Fibroblast of skin of left biceps (primary cell): Measurements from ENCODE around the gene SREBF2.
A peak's percentile ranks its signal among the peaks of the same experiment; 100 is the strongest.

ENCODE experiments used
- DNase-seq, 2 experiments: peaks; one replicate each; pipeline ENCODE4 v3.0.0-alpha.2; 2013; ENCODE audit warnings: low read depth in 2 of 2

Gene SREBF2

DNA sequence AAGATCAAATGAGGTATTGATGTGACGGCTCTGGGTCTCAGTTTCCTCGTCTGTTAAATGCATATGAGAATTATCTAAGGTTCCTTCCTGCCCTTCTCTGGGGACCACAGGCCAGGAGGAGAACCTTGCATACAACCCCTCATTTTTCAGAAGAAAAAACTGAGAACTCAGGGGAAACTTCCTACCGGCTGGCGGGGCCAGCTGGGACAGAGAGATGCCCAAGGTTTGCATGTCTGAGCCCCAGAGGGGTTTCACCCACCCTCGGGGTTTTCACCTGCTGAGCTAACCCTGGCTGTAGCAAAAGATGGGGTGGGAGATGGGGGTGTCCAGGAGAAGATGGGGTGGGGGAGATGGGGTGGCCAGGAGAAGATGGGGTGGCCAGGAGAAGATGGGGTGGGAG lies 89.4 kb downstream of the SREBF2 start:
- no peak for DNase-seq

DNA sequence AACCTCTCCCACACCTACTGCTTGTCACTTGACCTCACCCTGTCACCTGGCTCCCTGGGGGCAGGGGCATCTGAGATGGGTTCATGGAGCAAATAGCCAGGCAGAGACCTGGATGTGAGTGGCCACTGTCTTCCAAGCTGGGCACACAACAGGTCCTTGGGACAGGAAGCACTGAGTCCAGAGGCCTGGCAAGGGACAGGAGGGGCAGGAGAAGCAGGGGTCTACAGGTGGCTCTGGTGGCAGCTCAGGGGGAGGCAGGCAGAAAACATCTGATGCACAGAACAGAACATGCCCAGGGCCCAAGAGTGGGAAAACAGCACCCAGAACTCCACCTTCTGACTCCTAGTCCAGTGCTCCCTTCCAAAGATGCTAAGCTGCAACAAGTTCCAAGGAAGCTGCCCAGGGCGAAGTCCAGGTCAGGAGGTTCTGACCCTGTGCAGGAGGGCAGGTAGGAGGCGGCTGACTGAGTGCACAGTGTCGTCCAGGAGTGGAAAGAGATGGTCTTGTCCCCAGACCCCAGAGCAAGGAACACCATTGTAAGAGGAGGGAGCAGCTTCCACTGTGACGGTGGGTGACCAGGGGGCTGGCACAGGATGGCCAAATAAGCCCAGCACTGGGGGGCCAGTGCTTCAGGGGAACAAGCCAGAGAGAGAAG lies 90.2 kb downstream of the SREBF2 start:
- no peak for DNase-seq

DNA sequence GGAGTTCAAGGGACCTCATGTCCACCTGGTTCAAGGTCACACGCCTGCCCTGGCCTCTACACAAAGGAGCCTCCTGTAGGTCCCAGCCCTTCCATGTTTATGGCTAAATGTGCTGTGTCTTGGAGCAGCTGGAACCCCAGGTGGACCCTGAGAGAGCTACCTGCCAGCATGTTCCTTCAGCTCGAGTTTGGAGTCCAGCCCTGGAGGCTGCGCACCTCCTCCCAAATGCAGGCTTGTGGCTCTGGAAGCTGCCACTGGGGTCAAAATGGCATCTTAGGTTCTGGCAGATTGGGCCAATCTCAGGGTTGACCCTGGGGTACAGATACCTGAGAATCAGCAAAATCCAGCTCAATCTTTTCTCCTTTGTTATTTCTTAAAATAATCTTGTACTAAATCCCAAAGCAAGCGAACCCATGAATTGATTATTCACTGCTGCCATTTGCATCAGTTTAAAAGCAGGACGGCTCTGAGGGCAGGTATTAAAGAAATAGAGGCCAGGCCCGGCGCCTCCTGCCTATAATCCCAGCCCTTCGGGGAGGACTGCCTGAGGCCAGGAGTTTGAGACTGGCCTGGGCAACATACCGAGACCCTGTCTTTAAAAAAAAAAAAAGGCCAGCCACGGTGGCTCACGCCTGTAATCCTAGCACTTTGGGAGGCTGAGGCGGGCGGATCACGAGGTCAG lies 90.8 kb downstream of the SREBF2 start:
- no peak for DNase-seq

DNA sequence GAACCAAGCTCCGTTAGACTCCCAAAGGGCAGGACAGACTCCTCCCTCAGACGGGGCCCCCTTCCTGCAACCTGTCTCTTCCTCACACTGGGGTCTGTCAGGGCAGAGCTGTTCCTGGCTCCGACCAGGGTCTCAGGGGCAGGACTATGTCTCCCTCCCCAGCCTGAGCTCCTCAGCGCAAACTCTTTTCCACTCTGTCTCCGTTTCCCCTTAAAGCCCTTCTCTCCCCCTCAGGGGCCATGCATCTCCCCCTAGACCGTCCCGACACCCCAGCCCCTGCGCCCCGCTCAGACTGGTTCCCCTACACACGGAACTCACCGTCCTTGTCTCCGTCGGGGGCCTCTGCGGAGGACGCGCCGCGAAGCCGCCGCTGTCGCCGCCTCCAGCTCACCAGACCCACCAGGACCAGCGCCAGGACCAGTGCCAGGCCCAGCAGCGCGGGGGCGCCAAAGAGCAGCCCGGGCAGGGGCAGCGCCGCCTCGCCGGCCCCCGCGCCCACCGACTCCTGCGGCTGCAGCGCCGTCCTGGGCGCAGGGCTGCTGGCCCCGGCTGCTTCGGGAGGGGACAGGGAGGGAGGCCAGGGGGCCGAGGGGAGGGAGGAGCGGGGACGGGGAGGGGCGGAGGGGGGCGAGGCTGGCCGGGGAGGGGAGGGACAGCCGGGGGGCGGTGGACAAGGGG lies 93.0 kb downstream of the SREBF2 start:
- no peak for DNase-seq

DNA sequence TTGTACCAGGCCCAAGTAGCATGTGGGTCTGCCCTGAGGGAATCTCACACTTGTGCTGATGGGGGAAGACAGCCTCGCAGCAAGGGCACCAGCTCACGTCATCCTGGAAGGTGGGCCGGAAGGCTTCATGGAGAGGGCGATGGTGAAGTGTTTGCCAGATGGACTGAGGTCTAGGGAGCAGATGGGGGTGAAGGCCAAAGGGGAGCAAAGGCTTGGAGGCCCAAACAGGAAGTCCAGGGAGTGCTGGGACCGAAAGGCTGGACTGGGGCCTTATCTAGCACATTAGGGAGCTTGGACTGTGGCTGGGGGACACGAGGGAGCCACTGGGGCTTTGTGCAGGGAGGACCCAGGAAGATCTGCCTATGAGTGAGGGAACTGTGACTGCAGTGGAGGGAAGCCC lies 94.9 kb downstream of the SREBF2 start:
- DNase-seq = no peak

DNA sequence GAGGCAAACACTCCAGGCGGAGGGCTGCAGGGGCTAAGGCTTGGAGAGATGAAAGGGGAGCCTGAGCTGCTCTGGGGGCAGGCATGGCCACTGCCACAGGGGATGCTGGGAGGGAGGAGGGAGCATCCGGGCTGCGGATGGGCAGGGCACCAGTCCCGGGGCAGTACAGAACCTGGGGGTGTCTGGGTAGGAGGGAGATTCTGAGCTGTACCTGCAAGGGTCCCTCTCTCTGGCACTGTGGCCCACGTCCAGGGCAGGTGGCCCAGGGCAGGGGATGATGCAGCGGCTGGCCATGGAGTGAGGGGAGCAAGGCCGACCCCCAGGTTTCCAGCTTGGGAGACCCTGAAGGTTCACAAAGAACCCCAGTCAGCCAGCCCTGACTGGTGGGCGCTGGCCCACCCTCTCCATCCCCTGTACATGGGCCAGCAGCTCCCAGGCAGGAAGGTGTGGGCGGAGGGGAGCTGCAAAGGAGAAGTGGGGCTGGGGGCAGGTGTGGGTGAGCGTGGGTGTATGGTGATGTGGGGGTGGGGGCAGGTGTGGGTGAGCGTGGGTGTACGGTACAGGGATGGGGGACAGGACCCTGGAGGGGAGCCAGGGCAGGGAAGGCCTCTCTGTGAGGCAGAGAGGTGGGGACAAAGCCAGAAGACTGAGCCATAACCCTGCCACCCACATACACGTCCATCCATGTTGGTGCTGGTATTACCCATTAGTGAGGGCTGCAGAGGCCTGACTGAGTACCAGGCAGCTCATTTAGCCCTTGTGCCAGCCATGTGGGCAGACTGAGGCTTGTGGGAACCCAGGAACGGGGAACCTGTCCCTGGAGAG lies 95.9 kb downstream of the SREBF2 start:
- no peak for DNase-seq

DNA sequence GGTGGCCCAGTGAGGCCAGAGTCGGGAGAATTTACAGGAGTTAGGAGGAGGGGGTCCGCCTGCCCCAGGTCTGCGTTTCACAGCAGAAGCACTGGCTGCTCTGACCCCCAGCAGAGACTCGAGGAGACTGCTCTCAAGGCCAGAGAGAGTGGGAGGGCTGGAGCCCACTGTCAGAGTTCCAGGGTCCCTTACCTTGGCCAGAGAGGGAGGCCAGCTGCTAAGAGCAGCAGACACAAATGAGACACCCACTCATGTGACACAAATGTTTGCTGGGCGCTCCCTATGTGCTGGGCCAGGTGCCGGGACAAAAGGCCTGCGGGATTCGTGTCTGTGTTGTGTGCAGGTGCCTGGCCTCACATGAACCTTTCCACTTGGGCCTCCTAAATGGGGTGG lies 96.5 kb downstream of the SREBF2 start:
- no peak for DNase-seq

DNA sequence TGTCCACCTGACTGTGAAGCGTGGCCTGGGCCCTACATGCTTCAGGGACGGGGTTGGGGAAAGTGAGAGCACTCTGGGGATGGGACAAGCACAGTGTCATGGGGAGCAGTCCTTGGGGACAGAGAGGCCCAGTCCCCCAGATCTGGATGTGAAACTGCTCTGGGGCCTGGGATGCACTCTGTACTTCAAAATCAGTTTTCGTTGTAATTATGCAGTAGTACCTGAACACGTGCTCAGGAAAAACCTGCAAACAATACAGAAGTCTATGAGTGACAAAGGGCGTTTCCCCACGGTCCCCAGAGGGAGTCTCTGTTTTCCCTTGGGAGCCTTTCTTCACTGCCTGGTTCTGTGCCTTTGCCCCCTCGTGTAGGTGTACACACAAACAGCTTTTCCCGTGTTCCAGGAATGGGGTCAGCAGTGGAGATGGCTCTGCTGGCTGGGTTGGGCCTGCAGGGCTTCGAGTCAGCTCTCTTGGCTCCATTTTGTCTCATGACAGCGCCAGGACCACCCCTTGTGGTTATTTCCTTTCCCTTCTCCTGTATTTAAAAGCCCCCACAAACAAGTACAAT lies 98.9 kb downstream of the SREBF2 start:
- DNase-seq = no peak

DNA sequence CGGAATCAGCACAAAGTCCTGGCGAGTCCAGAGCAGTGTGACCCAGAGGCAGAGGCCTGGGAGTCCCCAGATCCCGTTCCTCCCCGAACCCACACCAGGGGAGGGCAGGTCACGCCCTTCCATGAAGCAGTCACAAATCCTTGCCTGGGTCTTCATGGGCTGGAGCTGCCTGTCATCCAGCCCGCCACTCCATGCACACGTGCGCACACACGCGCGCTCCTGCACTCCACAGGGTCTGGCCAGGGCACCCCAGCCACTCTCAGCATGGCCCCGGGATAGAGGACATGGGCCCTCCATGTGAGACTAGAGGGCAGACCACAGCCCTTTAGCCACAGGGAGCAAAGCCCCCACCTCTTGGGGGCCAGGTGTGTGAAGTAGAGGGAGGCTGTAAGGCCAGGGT lies 99.4 kb downstream of the SREBF2 start:
- no peak for DNase-seq

DNA sequence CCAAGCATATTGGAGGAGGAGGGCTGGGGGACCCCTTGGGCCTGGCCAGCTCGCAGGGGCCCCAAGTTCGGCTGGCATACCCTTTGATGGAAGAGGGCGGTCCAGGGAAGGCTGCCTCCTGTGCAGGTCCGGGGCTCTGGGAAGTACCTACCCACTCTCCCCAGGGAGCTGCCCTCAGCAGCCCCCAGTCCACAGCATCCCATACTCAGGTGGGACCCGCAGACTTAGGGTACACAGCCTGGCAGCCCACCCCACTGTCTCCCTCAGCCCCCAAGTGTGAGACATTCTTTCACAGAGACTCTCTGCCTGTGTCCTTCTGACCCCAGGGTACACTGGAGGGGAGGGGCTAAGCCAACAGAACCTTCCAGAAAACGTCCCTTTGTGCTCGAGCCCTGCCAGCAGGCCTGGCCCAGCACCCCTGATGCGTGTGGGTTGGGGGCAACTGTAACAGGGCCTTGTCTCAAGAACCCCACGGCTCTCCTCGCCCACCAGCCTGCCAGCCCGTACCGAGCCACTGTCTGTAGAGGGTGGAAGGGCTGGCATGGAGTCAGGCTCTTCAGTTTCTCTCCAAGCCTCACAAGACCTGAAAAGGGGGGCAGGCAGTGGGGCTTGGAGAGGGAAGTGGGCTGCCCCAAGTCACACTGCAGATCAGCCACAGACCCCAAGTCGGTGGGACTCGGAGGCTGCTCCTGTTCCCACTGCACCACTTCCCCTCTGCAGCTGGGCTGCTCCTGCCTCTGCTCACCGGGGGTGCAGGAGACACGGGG lies 100.7 kb downstream of the SREBF2 start:
- DNase-seq = no peak

DNA sequence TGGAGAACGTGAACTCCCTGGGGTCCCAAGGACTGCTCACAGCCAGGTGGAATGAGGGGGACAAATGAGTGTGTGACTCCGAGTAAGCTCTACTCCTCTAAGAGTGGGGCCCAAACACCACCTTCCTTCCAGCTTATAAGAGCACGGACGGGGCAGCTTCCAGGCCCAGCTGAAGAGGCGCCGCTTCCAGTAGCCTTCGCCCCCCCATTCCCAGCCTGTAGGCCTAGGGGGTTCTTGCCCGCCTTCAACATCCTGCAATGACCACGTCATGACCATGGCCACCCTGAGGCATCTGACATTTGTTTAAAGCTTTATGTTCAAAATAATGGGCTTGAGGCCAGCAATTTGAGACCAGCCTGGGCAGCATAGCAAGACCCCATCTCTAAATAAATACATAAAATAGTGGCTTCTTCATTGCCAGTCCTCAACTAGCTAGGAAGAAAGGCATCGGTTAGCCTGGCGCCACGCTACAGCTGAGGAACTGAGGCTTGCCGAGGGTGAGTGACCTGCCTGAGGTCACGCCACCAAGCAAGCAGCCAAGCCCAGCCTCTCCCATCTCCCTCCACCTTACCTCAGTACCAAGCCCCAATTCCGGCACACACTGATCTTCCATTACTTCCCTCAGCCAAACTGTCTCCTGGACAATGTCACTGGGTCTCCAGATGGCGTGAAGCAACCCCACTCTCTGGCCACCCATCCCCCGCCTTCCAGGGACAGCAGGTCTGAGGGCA lies 101.5 kb downstream of the SREBF2 start:
- no peak for DNase-seq

DNA sequence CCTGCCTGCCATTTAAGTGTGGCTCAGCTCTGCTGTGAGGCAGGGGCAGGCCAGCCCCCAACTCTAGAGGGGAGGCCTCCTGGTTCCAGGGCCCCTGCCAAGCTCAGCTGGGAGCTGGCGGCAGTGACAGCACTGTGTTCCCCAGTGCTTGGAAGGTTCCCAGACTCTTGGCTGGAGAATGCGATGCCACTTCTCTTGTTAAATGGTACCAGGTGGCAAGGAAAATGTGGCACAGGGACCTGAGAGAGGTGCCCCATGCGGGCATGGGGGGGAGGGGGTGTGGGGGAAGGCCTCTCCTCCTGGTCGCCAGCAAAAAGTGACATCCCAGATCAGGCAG lies 102.1 kb downstream of the SREBF2 start:
- no peak for DNase-seq

DNA sequence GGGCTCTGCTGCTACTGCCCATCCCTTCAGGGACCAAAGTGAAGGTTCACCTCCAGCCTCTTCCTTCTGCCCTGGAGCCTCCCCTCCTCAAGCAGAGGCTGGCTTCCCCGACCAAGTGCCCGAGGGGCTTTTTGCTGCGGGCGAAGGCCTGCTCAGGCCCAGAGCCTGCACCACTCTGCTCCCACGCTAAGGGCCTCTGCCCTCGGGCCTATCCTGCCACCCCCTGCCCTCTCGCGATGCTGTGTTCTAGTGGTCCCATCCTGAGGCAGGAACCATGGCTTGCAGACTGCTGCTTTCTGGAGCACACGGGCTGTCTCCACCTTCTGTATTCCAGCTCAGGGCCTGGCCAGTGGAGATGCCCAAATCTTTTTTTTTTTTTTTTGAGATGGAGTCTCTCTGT lies 102.6 kb downstream of the SREBF2 start:
- no peak for DNase-seq

DNA sequence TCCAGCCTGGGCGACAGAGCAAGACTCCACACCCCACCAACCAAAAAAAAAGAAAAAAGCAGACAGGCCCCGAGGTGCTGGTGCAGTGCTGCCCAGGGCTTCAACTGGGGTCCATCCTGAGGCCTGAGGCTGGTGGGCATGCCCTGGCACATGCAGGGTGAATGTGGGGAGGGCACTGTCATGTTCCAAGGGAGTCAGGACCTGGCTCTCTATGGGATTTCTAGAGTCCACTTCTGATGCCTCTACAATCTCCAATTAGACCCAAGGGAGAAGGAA lies 103.9 kb downstream of the SREBF2 start:
- no peak for DNase-seq

DNA sequence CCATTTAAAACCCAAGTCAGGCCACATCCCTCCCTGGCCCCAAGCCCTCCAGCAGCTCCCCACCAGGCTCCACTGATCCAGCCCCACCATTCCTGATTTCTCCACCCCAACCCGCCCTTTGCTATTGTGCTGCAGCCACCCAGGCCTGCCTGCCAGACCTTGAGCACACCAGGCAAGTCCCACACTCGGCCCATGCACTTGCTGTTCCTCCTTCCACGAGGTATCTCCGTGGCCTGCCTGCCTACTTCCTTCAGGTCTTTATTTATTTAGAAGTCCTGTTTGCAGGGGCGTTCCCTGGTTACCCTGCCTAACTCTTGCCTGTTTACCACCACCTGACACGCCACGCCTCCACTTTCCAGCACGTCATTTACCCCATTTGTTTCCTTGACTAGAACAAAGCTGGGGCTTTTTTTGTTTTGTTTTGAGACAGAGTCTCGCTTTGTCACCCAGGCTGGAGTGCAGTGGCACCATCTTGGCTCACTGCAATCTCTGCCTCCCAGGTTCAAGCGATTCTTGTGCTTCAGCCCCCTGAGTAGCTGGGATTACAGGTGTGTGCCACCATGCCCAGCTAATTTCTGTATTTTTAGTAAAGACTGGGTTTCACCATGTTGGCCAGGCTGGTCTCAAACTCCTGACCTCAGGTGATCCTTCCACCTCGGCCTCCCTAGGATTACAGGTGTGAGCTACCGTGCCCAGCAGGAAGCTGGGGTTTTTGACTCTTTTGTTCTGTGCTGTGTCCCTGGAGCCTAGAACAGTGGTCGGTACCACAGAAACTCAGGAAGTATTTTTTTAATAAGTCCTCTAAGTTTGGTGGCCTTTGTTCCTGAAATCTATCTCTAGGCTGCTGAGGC lies 107.3 kb downstream of the SREBF2 start:
- no peak for DNase-seq

DNA sequence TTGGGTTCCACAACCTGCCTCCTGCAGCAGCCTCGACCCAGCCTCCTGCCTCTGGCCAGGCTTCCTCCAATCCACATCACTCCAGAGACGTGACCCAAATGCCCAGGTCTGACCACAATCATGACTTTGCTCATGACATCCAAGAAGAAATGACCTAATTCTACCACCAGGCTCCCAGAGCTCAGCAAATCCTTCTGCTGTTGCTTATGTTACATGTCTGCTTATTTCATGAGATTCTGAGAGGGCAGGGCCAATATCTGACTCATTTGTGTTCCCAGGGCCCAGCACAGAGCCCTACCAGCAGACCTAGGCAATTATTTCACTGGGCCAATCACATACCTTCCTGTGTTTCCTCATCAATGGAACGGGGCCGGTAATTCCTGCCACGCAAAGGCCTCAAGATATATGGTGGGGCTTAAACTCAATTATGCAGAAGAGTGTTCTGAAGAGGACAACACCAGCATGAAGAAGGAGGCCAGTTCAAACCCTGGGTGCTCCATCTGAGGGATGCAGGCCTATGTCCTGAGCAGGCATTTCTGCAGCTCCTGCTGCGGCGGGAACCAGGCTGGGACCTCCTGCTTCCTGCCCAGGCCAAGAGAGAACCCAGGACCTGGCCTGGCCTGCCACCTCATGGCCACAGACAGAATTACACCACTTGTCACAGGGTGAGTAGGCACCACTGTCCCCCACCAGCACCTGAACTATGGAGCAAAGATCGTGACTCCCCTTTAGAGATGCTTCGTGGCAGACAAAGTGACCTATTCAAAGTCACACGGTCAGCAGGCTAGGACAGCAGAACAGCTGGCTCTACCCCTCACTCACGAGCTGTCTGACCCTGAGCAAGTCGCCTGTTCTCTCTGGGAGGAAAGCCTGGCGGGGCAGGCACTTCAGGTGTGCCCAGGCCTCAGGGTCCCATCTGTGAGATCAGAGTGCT lies 108.2 kb downstream of the SREBF2 start:
- DNase-seq = peak; percentile 37 to 46

DNA sequence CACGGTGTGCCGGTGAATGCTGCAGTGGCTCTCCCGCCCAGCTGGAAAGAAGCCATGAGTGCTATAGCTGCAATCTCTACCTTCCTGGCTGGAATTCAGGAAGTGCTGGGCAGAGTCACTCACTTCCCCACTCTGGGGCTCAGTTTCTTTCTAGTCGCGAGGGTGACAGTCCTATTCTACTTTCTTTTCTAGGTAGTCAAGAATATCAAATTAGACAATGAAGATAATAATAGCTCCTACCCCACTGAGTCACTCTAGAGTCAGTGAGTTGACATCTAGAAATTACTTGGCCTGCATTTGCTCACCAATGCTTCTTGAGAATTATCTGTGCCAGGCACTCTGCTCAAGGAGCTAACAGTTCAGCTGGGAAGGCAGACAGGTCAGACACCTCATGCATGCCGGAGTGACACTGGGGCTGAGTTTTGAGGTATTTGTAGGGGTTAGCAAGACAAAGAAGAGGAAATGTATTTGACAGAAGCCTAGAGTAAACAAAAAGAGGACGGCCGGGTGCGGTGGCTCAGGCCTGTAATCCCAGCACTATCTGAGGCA lies 110.8 kb downstream of the SREBF2 start:
- DNase-seq = no peak

DNA sequence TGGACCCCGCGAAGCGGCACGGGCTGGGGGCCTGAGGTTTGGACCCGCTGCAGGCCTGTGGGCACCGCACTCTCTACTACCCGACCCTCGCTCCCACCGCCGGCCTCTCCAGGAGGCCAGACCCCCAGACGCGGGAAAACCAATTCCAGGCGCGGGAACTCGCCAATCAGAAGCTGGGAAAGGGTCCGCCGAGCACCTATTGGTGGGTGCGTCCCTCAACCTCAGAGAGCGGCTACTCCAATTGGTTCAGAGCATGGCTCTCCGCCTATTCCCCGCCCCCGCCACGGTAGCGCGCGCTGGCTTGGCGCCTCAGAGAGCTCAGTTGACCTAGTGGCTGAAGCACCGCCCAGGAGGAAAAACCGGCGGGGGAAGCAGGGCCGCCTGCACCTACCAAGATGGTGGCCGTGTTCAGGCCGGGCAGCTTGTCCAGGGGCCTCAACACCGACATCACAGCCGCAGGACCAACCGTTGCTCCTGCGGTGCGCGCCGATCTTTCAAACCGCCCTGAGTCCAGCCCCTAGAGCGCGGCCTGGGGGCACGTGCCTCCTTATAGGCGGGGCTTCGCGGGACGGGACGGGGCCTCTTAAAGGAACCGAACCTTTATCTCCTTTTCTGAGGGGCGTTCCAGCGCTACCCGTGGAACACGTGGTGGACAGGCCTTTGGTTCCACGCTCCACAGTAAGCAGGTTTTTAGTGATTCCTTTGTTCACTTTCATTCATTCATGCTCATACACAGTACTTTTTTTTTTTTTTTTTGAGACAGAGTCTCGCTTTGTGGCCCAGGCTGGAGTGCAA lies 113.9 kb downstream of the SREBF2 start, which contains the start of gene CENPM:
TSS of gene CENPM (minus strand) at position 524 of the 795 bp plus-strand sequence. CDS start at position 448, 76 bp downstream.
- peak; percentile 75 to 76 for DNase-seq
